Esophagus muscularis mucosa (tissue), 4 donors: Measurements from ENCODE around the gene RSPO1. TPM values are rescaled to one million over a fixed set of nuclear protein-coding genes. Genes with fewer than 3 reads are reported as not detected.

Experiments used
- DNase-seq: peaks from one replicate; pipeline ENCODE4 v3.0.0-alpha.2; 2017; ENCODE audit errors: extremely low spot score
- H3K27ac ChIP-seq, 4 donors: fragments of 200-600 bp; sonication (generic); replicated peaks in 1 of 4; 1 replicate in 3 of 4; 2 replicates in 1 of 4; pipeline ENCODE4 v1.5.1; 2016 to 2019; ENCODE audit warnings: mild to moderate bottlenecking in 1 of 4
- H3K27me3 ChIP-seq, 4 donors: fragments of 200-600 bp; sonication (generic); one replicate each; pipeline versions ENCODE4 v1.5.1 to v1.6.0; 2016 to 2019
- H3K36me3 ChIP-seq, 4 donors: fragments of 200-600 bp; sonication (generic); one replicate each; pipeline ENCODE4 v1.5.1; 2016 to 2019
- H3K4me1 ChIP-seq, 4 donors: fragments of 200-600 bp; sonication (generic); one replicate each; pipeline ENCODE4 v1.5.1; 2016 to 2019
- H3K4me3 ChIP-seq, 4 donors: fragments of 200-600 bp; sonication (generic); 1 replicate in 2 of 4; 2 replicates in 2 of 4; pipeline ENCODE4 v1.5.1; 2016 to 2019; ENCODE audit warnings: mild to moderate bottlenecking in 4 of 4, moderate library complexity in 1 of 4
- H3K9me3 ChIP-seq, 4 donors: fragments of 200-600 bp; sonication (generic); 1 replicate in 3 of 4; 2 replicates in 1 of 4; pipeline ENCODE4 v1.5.1; 2016 to 2019
- CTCF ChIP-seq, 3 experiments: fragments of 200-600 bp in 2 of 3; fragments of 450-650 bp in 1 of 3; sonication (generic) in 2 of 3; IDR thresholded peaks; one replicate each; pipeline ENCODE4 v1.5.1; 2017 to 2019; ENCODE audit warnings: antibody characterized with exemption in 3 of 3, mild to moderate bottlenecking in 2 of 3, moderate library complexity in 1 of 3
- EP300 ChIP-seq: sonication (generic); formaldehyde crosslinking; IDR thresholded peaks from one replicate; pipeline ENCODE4 v1.6.1; 2017; ENCODE audit warnings: antibody characterized with exemption
- POLR2A ChIP-seq: fragments of 450-650 bp; IDR thresholded peaks from one replicate; pipeline ENCODE4 v1.6.1; 2017; ENCODE audit warnings: antibody characterized with exemption, moderate library complexity, mild to moderate bottlenecking, low read depth
- POLR2AphosphoS5 ChIP-seq, 2 donors: sonication (generic); formaldehyde crosslinking; IDR thresholded peaks; one replicate each; pipeline ENCODE4 v1.6.1; 2017; ENCODE audit warnings: antibody characterized with exemption in 2 of 2
- WGBS: methylation state at CpG from one replicate; pipeline ENCODE4 v1.1.5; 2018; 5-methylcytosine and 5-hydroxymethylcytosine counted together
- intact Hi-C: fragments of 100-400 bp; cut with DNase I; formaldehyde crosslinking; loops from one replicate; pipeline ENCODE4 v1.15.1; 2023
- total RNA-seq, 4 donors: library from RNA; depleted of rRNA; stranded (reverse); fragments of >200 nt; gene quantifications; one replicate each; pipeline versions ENCODE4 v1.1.0 to v1.2.1, GENCODE V29; 2016

The RSPO1 gene
- total RNA-seq, 4 donors from 2014 or later = 1.0 to 1.8 (median 1.5) TPM

GRCh38 chr1:37663426-37664000, 28.8 kb upstream of the RSPO1 start:
- 49% methylated on average over 9 of the region's 14 CpGs for WGBS
- TF ChIP-seq CTCF (IDR thresholded peaks at IDR 0.05) = no peak
- no peak for TF ChIP-seq POLR2A
- no peak for TF ChIP-seq POLR2AphosphoS5 (IDR thresholded peaks at IDR 0.05)
- no peak for TF ChIP-seq EP300
- DNase-seq = no peak

GRCh38 chr1:37662031-37662755, 27.5 kb upstream of the RSPO1 start:
- H3K27ac ChIP-seq = no peak overlapping the region
- no peak overlapping the region for H3K4me3 ChIP-seq
- 83% methylated on average over 10 of the region's 11 CpGs for WGBS
- H3K27me3 ChIP-seq = peaks cover 0 to 50% (median 2%) of the 10 kb centered on the region in 4 donors
- TF ChIP-seq CTCF (IDR thresholded peaks at IDR 0.05) (no peak), POLR2A (no peak), POLR2AphosphoS5 (IDR thresholded peaks at IDR 0.05) (no peak), EP300 (no peak)
- intact Hi-C loops = no loop called here
- DNase-seq = no peak
- no peaks in the 10 kb centered on the region for H3K36me3 ChIP-seq
- H3K4me1 ChIP-seq = no peaks in the 10 kb centered on the region
- H3K9me3 ChIP-seq = no peaks in the 10 kb centered on the region

More at GRCh38 chr1:37663426-37664000, 28.8 kb upstream of the RSPO1 start:
- Histone ChIP-seq H3K27ac (no peak overlapping the region), H3K36me3 (no peaks in the 10 kb centered on the region), H3K9me3 (no peaks in the 10 kb centered on the region), H3K4me1 (no peaks in the 10 kb centered on the region), H3K4me3 (no peak overlapping the region), H3K27me3 (peaks cover 0 to 44% (median 2%) of the 10 kb centered on the region in 4 donors)
- intact Hi-C loops = no loop called here

GRCh38 chr1:37661401-37661800, 26.7 kb upstream of the RSPO1 start:
- peaks cover 0 to 58% (median 2%) of the 10 kb centered on the region in 4 donors for H3K27me3 ChIP-seq

GRCh38 chr1:37660664-37661063, 26.0 kb upstream of the RSPO1 start:
- H3K9me3 ChIP-seq = no peaks in the 10 kb centered on the region
- H3K4me1 ChIP-seq = no peaks in the 10 kb centered on the region
- WGBS = 42% methylated on average over 5 of the region's 10 CpGs
- no peak for TF ChIP-seq CTCF (IDR thresholded peaks at IDR 0.05)
- TF ChIP-seq POLR2A = no peak
- TF ChIP-seq POLR2AphosphoS5 (IDR thresholded peaks at IDR 0.05) = no peak
- H3K27ac ChIP-seq = no peak overlapping the region
- peaks cover 0 to 59% (median 2%) of the 10 kb centered on the region in 4 donors for H3K27me3 ChIP-seq
- H3K36me3 ChIP-seq = no peaks in the 10 kb centered on the region
- DNase-seq = no peak
- no peak overlapping the region for H3K4me3 ChIP-seq
- intact Hi-C loops = no loop called here

More at GRCh38 chr1:37661401-37661800, 26.7 kb upstream of the RSPO1 start:
- H3K4me1 ChIP-seq = no peaks in the 10 kb centered on the region
- H3K27ac ChIP-seq = no peak overlapping the region
- intact Hi-C loops = no loop called here
- H3K36me3 ChIP-seq = no peaks in the 10 kb centered on the region
- no peak for TF ChIP-seq POLR2A
- no peak for TF ChIP-seq EP300
- no peak for TF ChIP-seq CTCF (IDR thresholded peaks at IDR 0.05)
- no peak for TF ChIP-seq POLR2AphosphoS5 (IDR thresholded peaks at IDR 0.05)
- no peaks in the 10 kb centered on the region for H3K9me3 ChIP-seq
- 86% methylated on average over 1 of the region's 9 CpGs for WGBS
- DNase-seq = no peak
- H3K4me3 ChIP-seq = no peak overlapping the region
